Endometrial microvascular endothelial cells (primary cell): ENCODE results near the gene STX1B. TPM values are rescaled to one million over a fixed set of nuclear protein-coding genes. Genes with fewer than 3 reads are reported as not detected.

ENCODE experiments used
- in situ Hi-C: cut with HindIII; loops from 2 replicates; pipeline ENCODE4 v1.10.0; 2017; ENCODE audit warnings: low sequenced_read_pairs, low pct_unique_long_range_greater_than_20kb; ENCODE audit errors: inconsistent ontology term
- total RNA-seq: library from RNA; depleted of rRNA; stranded (reverse); fragments of >200 nt; gene quantifications from one replicate; pipeline ENCODE4 v1.2.3, GENCODE V29; 2015; ENCODE audit errors: inconsistent ontology term

The STX1B gene
- not detected for total RNA-seq

GRCh38 chr16:31010585-31011325, at the start of gene STX1B:
Gene STX1B (minus strand): TSS chr16:31010638. CDS start chr16:31010396, 242 bp downstream.
- in situ Hi-C loops = no loop called here

- in situ Hi-C loops = loop anchor here (25.0 kb wide), 1 partner anchor 93 kb away; the partner anchor contains the start of gene SETD1A
These were observed 45.2 kb upstream of the STX1B start for GRCh38 chr16:31055613-31056012.

- in situ Hi-C loops = loop anchor here (25.0 kb wide), 1 partner anchor 90 kb away; the partner anchor contains the start of gene SETD1A
These were observed 41.7 kb upstream of the STX1B start for GRCh38 chr16:31052114-31052513.

- in situ Hi-C loops = loop anchor here (25.0 kb wide), 1 partner anchor 88 kb away; the partner anchor contains the start of gene SETD1A
These were observed 40.0 kb upstream of the STX1B start for GRCh38 chr16:31050280-31051030.

- in situ Hi-C loops = no loop called here
These were observed 33.6 kb upstream of the STX1B start for GRCh38 chr16:31043898-31044481.

- in situ Hi-C loops = no loop called here
These were observed 32.9 kb upstream of the STX1B start for GRCh38 chr16:31043352-31043751.

- in situ Hi-C loops = no loop called here
These were observed 32.4 kb upstream of the STX1B start for GRCh38 chr16:31042866-31043265.

- in situ Hi-C loops = no loop called here
These were observed 28.6 kb upstream of the STX1B start for GRCh38 chr16:31038993-31039392.

- in situ Hi-C loops = no loop called here
These were observed 26.3 kb upstream of the STX1B start for GRCh38 chr16:31036691-31037090.

GRCh38 chr16:31033709-31034492, 23.5 kb upstream of the STX1B start:
- in situ Hi-C loops = no loop called here

GRCh38 chr16:31032736-31033708, 22.6 kb upstream of the STX1B start, which contains the start of gene STX4:
Gene STX4 (plus strand): TSS chr16:31033558. CDS start chr16:31033806, 248 bp downstream.
- in situ Hi-C loops = no loop called here

GRCh38 chr16:31031276-31031675, 20.8 kb upstream of the STX1B start:
- in situ Hi-C loops = no loop called here

- in situ Hi-C loops = no loop called here
These were observed 18.8 kb upstream of the STX1B start for GRCh38 chr16:31029272-31029671.

GRCh38 chr16:31025339-31025738, 14.9 kb upstream of the STX1B start:
- in situ Hi-C loops = no loop called here

- in situ Hi-C loops = no loop called here
These were observed 13.3 kb upstream of the STX1B start for GRCh38 chr16:31023627-31024226.

GRCh38 chr16:31023252-31023602, 12.8 kb upstream of the STX1B start:
- in situ Hi-C loops = no loop called here

GRCh38 chr16:31022544-31023251, 12.3 kb upstream of the STX1B start:
- in situ Hi-C loops = no loop called here
